ENCODE results near the gene MEGF11. TPM values are rescaled to one million over a fixed set of nuclear protein-coding genes. Genes with fewer than 3 reads are reported as not detected.
"Not testable (repeated sequence)": the region's sequence is repeated elsewhere in the genome, so short reads cannot be mapped to it uniquely, and the experiment has no call there.

Gene MEGF11
- polyA plus RNA-seq, 2 of the 4 experiments (the other 2 are of a cell fraction), result 0.25 to 0.31 TPM

DNA sequence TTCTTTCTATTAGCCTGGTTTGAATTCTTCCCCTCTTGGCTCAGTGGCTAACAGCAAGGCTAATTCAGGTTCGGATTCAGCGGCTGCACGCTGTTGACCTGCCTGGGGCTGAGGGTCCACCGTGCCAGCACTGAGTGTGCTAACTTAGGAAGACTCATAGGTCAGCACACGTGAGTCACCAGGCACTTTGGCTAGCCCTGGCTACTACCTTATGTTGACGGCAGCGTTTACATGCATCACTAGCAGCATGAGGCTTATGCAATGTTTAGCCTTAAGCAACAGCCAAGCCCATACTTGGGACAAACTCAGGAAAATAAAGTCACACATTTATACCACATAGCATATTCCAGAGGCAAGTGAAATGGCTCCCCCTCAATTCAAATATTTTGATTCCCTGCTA, 246.6 kb downstream of the MEGF11 start (continued):
- no peak for TF ChIP-seq SREBF2 (IDR thresholded peaks at IDR 0.05)
- no peak for TF ChIP-seq TFCP2L1 (CRISPR knock-in tag; IDR thresholded peaks at IDR 0.05)
- TF ChIP-seq CEBPB (IDR thresholded peaks at IDR 0.05), result peak; percentile 89 to 91
- TF ChIP-seq RCOR1 (IDR thresholded peaks at IDR 0.05; ENCODE audit: low read depth, low read length), result no peak
- TF ChIP-seq PHF8 (IDR thresholded peaks at IDR 0.05; ENCODE audit: borderline replicate concordance, low read depth), result no peak

DNA sequence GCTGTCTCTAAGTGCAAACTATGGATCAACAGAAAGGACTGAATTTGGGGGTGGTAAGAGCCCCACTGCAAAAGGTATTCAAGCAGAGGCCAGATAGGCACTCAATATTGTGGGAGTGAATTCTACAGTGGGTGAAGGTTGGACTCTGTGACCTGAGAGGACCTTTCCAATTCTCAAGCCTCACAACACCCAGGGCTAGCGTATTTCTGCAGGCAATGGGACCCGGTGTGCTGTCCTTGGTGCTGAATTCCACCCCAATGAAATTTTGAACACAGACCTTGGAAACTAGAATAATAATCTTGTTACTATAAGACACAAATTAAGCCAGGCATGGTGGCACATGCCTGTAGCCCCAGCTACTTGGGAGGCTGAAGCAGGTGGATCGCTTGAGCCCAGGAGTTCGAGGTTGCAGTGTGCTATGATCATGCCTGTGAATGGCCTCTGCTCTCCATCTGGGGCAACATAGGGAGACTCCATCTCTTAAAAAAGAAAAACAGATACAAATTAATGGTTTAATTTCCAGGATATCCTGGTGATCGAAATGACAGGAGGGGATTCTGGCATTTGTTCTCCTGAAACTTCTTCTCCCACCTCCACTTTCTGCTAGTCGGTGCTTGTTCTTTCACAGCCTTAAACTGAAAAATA, 248.8 kb downstream of the MEGF11 start:
- peak; percentile 26 to 76 for DNase-seq (ENCODE audit: low read depth in 1 of 2, low spot score in 1 of 2)
- peaks cover 38% of the 10 kb centered on the region for H3K4me1 ChIP-seq

GRCh38 chr15:66003129-66003528, 250.4 kb downstream of the MEGF11 start:
- H3K27ac ChIP-seq; H3K9me3 ChIP-seq; ATAC-seq; POLR2A ChIA-PET; DNase-seq (ENCODE audit: low read depth in 1 of 2, low spot score in 1 of 2); H3K4me2 ChIP-seq; H3K4me3 ChIP-seq; FAIRE-seq: not testable (repeated sequence)
- H3K4me1 ChIP-seq, result peaks cover 22% of the 10 kb centered on the region
- CTCF ChIA-PET, result interaction anchor here (1.1 to 9.2 kb wide), 3 partner anchors 23 to 134 kb away, joined by 3 to 50 read pairs (median 3); partner anchors contain the start of gene RAB11A
- WGBS (ENCODE audit: missing lambda C conversion rate), result 61% methylated on average over 4 of the region's 4 CpGs

More for the DNA sequence above, 248.8 kb downstream of the MEGF11 start:
- FAIRE-seq (no peak), ATAC-seq (no peak)
- TF ChIP-seq JUNB (IDR thresholded peaks at IDR 0.05) (no peak), MYC (IDR thresholded peaks at IDR 0.05; ENCODE audit: borderline replicate concordance, low read length) (no peak), MAFK (IDR thresholded peaks at IDR 0.05; ENCODE audit: partially characterized antibody) (no peak), FOSB (CRISPR knock-in tag; IDR thresholded peaks at IDR 0.05) (no peak), RNF2 (IDR thresholded peaks at IDR 0.05; ENCODE audit: borderline replicate concordance, low read depth) (no peak), RCOR1 (IDR thresholded peaks at IDR 0.05; ENCODE audit: low read depth, low read length) (no peak), HOXB5 (CRISPR knock-in tag; IDR thresholded peaks at IDR 0.05) (peak; percentile 74; the same call in 1 of the 2 replicates), CBX2 (IDR thresholded peaks at IDR 0.05; ENCODE audit: borderline replicate concordance, low read depth) (no peak), TFCP2L1 (CRISPR knock-in tag; IDR thresholded peaks at IDR 0.05) (no peak), USF2 (IDR thresholded peaks at IDR 0.05) (no peak), NPAS2 (CRISPR knock-in tag; IDR thresholded peaks at IDR 0.05; ENCODE audit: borderline replicate concordance) (no peak), HOXB13 (CRISPR knock-in tag; IDR thresholded peaks at IDR 0.05; ENCODE audit: low read depth) (peak; percentile 63; the same call in 1 of the 2 replicates), HDAC2 (IDR thresholded peaks at IDR 0.05) (peak; percentile 45; the same call in 1 of the 2 replicates), FOXS1 (CRISPR knock-in tag; IDR thresholded peaks at IDR 0.05) (peak; percentile 21; the same call in 1 of the 2 replicates), JUN (IDR thresholded peaks at IDR 0.05) (no peak), REST (IDR thresholded peaks at IDR 0.05) (peak; percentile 97), EHMT2 (IDR thresholded peaks at IDR 0.05; ENCODE audit: low read depth) (peak; percentile 94), HMGXB4 (CRISPR knock-in tag; IDR thresholded peaks at IDR 0.05; ENCODE audit: borderline replicate concordance) (no peak)
- TF ChIP-seq, protein P1, sequence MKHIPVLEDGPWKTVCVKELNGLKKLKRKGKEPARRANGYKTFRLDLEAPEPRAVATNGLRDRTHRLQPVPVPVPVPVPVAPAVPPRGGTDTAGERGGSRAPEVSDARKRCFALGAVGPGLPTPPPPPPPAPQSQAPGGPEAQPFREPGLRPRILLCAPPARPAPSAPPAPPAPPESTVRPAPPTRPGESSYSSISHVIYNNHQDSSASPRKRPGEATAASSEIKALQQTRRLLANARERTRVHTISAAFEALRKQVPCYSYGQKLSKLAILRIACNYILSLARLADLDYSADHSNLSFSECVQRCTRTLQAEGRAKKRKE (CRISPR knock-in tag; IDR thresholded peaks at IDR 0.05; ENCODE audit: low read depth), result peak; percentile 54; the same call in 1 of the 2 replicates
- POLR2A ChIA-PET, result no interaction called here
- H3K27ac ChIP-seq, result no peak overlapping the region
- CTCF ChIA-PET, result no interaction called here
- no peak overlapping the region for H3K4me3 ChIP-seq
- WGBS (ENCODE audit: missing lambda C conversion rate), result 22% methylated on average over 6 of the region's 6 CpGs
- H3K4me2 ChIP-seq, result no peak overlapping the region
- no peaks in the 10 kb centered on the region for H3K9me3 ChIP-seq
